Gastrocnemius medialis (tissue), 4 donors: ENCODE results near the gene TNFRSF13B.

Experiments used
- POLR2A ChIP-seq, 2 donors: fragments of 450-650 bp; IDR thresholded peaks; one replicate each; pipeline ENCODE4 v1.6.1; 2017; ENCODE audit warnings: antibody characterized with exemption in 2 of 2, mild to moderate bottlenecking in 2 of 2, moderate library complexity in 2 of 2
- TF ChIP-seq, protein P1 (sequence below), 5 experiments: fragments of 450-650 bp in 3 of 5; fragments of 200-600 bp in 2 of 5; sonication (generic) in 2 of 5; IDR thresholded peaks in 4 of 5; conservative IDR thresholded peaks in 1 of 5; 1 replicate in 4 of 5; 2 replicates in 1 of 5; pipeline ENCODE4 v1.5.1; 2016 to 2019; ENCODE audit warnings: antibody characterized with exemption in 5 of 5, mild to moderate bottlenecking in 3 of 5, moderate library complexity in 3 of 5

DNA sequence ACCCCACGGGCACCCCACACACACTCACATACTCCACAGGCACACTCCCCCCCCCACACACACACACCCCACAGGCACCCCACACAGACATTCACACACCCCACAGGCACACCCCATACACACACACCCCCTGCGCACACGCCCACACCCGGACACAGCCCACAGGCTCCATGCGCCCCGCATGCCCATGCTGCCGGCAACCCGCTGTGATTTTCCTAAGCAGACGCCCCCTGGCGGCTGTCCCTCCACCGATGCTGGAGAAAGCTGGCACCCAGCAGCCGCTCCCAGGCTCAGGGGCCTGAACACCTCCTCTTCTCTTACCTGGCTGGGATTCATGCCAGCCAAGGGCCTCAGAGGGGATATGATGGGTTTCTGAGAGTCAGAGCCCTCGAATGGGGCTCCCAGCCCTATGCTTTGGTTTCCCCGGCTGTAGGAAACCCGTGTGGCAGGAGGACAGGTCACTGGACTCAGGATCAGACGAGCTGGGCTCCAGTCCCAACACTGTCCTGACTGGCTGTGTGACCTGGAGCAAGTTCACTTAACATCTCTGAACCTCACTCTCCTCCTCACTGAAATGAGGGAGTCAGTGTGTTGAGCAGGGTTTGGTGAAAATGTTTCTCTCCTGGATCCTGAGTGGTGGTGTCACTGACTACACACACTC is 19.6 kb upstream of the TNFRSF13B start:
- TF ChIP-seq, protein P1, sequence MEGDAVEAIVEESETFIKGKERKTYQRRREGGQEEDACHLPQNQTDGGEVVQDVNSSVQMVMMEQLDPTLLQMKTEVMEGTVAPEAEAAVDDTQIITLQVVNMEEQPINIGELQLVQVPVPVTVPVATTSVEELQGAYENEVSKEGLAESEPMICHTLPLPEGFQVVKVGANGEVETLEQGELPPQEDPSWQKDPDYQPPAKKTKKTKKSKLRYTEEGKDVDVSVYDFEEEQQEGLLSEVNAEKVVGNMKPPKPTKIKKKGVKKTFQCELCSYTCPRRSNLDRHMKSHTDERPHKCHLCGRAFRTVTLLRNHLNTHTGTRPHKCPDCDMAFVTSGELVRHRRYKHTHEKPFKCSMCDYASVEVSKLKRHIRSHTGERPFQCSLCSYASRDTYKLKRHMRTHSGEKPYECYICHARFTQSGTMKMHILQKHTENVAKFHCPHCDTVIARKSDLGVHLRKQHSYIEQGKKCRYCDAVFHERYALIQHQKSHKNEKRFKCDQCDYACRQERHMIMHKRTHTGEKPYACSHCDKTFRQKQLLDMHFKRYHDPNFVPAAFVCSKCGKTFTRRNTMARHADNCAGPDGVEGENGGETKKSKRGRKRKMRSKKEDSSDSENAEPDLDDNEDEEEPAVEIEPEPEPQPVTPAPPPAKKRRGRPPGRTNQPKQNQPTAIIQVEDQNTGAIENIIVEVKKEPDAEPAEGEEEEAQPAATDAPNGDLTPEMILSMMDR (IDR thresholded peaks at IDR 0.05 in 4 of 5, conservative IDR thresholded peaks at IDR 0.05 in 1 of 5), result peak; percentile 49 to 80 (median 69)
- no peak for TF ChIP-seq POLR2A (IDR thresholded peaks at IDR 0.05)
